ENCODE measurements around the gene PCBP2.

Gene PCBP2

DNA sequence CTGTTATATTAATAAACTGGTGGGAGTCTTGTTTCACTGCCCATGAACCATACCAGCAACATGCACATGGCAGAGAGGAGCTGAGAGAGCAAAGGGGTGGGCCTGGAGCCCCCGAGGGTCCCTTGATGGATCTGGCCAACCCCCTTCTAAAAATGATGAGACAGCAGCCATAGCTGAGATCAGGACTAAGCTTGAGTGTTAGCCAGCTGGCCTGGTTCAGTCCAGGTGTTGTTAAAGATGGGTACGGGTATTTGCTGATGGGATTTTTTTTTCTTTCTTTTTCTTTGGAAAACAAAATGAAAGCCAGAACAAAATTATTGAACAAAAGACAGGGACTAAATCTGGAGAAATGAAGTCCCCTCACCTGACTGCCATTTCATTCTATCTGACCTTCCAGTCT lies 16.0 kb downstream of the PCBP2 start:
- H3K27ac ChIP-seq: no peak overlapping the region

DNA sequence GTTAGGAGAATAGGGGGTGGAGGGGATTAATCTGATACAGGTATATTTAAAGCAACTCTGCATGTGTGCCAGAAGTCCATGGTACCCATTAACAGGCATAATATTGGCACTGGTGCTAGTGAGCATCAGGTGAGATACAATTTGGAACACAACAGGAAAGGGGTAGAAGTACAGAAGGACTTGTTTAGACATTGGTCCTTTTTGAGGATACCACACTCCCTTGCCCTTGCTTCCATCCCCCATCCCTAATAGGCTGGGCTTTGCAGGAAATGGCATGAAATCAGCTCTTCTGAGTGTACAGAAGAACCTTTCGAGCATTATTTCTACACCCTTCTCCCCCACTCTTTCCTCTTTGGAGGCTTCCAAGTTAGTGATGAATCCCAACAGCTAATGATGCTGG lies 16.4 kb downstream of the PCBP2 start:
- TF ChIP-seq CTCF (conservative IDR thresholded peaks at IDR 0.05): no peak
- TF ChIP-seq ZFX (IDR thresholded peaks at IDR 0.05): no peak
- no peak overlapping the region for H3K27ac ChIP-seq

More for the DNA sequence above, 16.0 kb downstream of the PCBP2 start:
- TF ChIP-seq ZFX (IDR thresholded peaks at IDR 0.05) (no peak), CTCF (conservative IDR thresholded peaks at IDR 0.05) (no peak)

- no peak for TF ChIP-seq CTCF (conservative IDR thresholded peaks at IDR 0.05)
- no peak for TF ChIP-seq ZFX (IDR thresholded peaks at IDR 0.05)
- H3K27ac ChIP-seq: no peak overlapping the region
These were observed 20.2 kb downstream of the PCBP2 start for GRCh38 chr12:53472056-53472582.

GRCh38 chr12:53474077-53474476 lies 22.2 kb downstream of the PCBP2 start:
- no peak overlapping the region for H3K27ac ChIP-seq

DNA sequence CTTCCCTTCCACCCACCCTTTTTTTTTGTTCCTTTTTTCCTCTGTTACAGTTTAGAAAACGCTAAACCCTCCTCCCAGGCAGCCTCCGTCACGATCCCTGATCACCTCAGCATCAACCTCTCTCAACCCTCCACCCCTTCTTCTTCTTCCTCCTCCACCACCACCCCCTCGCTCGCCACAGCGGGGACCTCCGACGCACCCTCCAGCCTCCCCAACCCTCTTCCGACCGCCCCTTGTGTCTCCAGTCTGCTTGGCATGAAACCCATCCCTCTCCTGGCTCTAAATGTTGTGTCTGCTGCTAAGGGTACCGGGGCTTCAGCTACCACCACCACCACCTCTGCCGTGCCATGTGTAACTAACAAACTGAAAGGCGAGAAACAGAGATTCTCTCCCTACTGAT lies 22.9 kb downstream of the PCBP2 start:
- H3K27ac ChIP-seq: no peak overlapping the region

More at GRCh38 chr12:53474077-53474476, 22.2 kb downstream of the PCBP2 start:
- TF ChIP-seq ZFX (IDR thresholded peaks at IDR 0.05) (no peak), CTCF (conservative IDR thresholded peaks at IDR 0.05) (no peak)

DNA sequence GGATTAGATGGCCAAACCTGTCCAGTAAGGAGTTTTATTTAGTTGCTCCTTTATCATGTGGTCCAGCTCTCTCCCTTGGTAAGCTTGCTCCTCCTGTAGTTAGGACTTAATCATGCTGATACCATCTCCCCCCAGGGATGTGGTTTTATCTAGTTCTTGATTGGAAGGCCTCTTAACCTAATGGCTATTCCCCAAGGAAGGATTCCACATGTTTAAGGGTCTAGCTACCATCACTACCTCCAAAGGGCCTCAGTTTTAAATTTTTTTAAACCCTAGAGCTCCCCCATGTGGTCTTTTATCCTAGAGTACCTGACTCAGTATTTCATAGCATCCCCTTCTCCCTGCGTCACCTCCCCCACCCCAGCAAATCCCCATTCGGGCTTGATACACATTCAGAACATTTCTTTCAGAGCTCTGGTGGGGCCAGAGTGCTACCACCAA lies 24.9 kb downstream of the PCBP2 start:
- H3K27ac ChIP-seq: no peak overlapping the region
- no peak; the same call in 1 of the 2 replicates for TF ChIP-seq CTCF (conservative IDR thresholded peaks at IDR 0.05)
- TF ChIP-seq ZFX (IDR thresholded peaks at IDR 0.05): no peak

More for the DNA sequence above, 22.9 kb downstream of the PCBP2 start:
- no peak for TF ChIP-seq ZFX (IDR thresholded peaks at IDR 0.05)
- no peak for TF ChIP-seq CTCF (conservative IDR thresholded peaks at IDR 0.05)

- TF ChIP-seq CTCF (conservative IDR thresholded peaks at IDR 0.05): no peak
- no peak for TF ChIP-seq ZFX (IDR thresholded peaks at IDR 0.05)
- no peak overlapping the region for H3K27ac ChIP-seq
These were observed 27.0 kb downstream of the PCBP2 start for GRCh38 chr12:53478865-53479264.
